HPDE6-E6E7 (cell line): ENCODE results near the gene AWAT2.
"Not testable (repeated sequence)": the region's sequence is repeated elsewhere in the genome, so short reads cannot be mapped to it uniquely, and the experiment has no call there.

Experiments used
- DNase-seq: peaks from one replicate; pipeline ENCODE4 v3.0.0; 2011; ENCODE audit warnings: missing footprints; ENCODE audit errors: extremely low spot score

The AWAT2 gene

GRCh38 chrX:70041993-70042392 is 7.7 kb downstream of the AWAT2 start:
- no peak for DNase-seq

GRCh38 chrX:70039758-70040157 is 10.0 kb downstream of the AWAT2 start:
- DNase-seq: no peak

- no peak for DNase-seq
Measured at GRCh38 chrX:70038951-70039350, 10.8 kb downstream of the AWAT2 start.

- DNase-seq: no peak
Measured at GRCh38 chrX:70038515-70038914, 11.2 kb downstream of the AWAT2 start.

GRCh38 chrX:70034646-70035045 is 15.1 kb downstream of the AWAT2 start:
- DNase-seq: no peak

- DNase-seq: no peak
Measured at GRCh38 chrX:70033348-70034051, 16.2 kb downstream of the AWAT2 start.

- no peak for DNase-seq
Measured at GRCh38 chrX:70032792-70033191, 16.9 kb downstream of the AWAT2 start.

- DNase-seq: peak; percentile 32
Measured at GRCh38 chrX:70030301-70030767, 19.4 kb downstream of the AWAT2 start.

- no peak for DNase-seq
Measured at GRCh38 chrX:70029863-70030262, 19.9 kb downstream of the AWAT2 start.

GRCh38 chrX:70026851-70027200 is 22.9 kb downstream of the AWAT2 start:
- no peak for DNase-seq

GRCh38 chrX:70026112-70026850 is 23.5 kb downstream of the AWAT2 start:
- no peak for DNase-seq

- DNase-seq: no peak
Measured at GRCh38 chrX:70025464-70025863, 24.3 kb downstream of the AWAT2 start.

- DNase-seq: no peak
Measured at GRCh38 chrX:70022616-70023015, 27.1 kb downstream of the AWAT2 start.

- no peak for DNase-seq
Measured at GRCh38 chrX:70016513-70016912, 33.2 kb downstream of the AWAT2 start.

GRCh38 chrX:70013466-70014381 is 36.0 kb downstream of the AWAT2 start:
- no peak for DNase-seq

- no peak for DNase-seq
Measured at GRCh38 chrX:70012756-70013155, 37.0 kb downstream of the AWAT2 start.

- DNase-seq: no peak
Measured at GRCh38 chrX:70009970-70010369, 39.8 kb downstream of the AWAT2 start.

GRCh38 chrX:70009049-70009448 is 40.7 kb downstream of the AWAT2 start:
- no peak for DNase-seq

- DNase-seq: no peak
Measured at GRCh38 chrX:70007946-70008345, 41.8 kb downstream of the AWAT2 start.

- no peak for DNase-seq
Measured at GRCh38 chrX:70001708-70002341, 47.9 kb downstream of the AWAT2 start.

GRCh38 chrX:70001269-70001668 is 48.5 kb downstream of the AWAT2 start:
- no peak for DNase-seq

- not testable (repeated sequence) for DNase-seq
Measured at GRCh38 chrX:69998299-69998698, 51.4 kb downstream of the AWAT2 start.
